H1 (cell line): ENCODE measurements around the gene SPOP. TPM values are rescaled to one million over a fixed set of nuclear protein-coding genes. Genes with fewer than 3 reads are reported as not detected.
A peak's percentile ranks its signal among the peaks of the same experiment; 100 is the strongest.

Source experiments
- ASH2L ChIP-seq: fragments of 200-600, 300-600 bp; sonication (generic); IDR thresholded peaks from one replicate; pipeline ENCODE4 v1.7.1; 2017; ENCODE audit warnings: low read length
- BCL11A ChIP-seq, 2 experiments: IDR thresholded peaks; one replicate each; pipeline ENCODE4 v1.6.1; 2011; ENCODE audit warnings: low read depth in 2 of 2, low read length in 2 of 2, mild to moderate bottlenecking in 2 of 2
- BRCA1 ChIP-seq: IDR thresholded peaks from 2 replicates; pipeline ENCODE4 v1.6.1; 2012; ENCODE audit warnings: low read depth, low read length, improper control_type of control experiment
- CEBPB ChIP-seq: IDR thresholded peaks from 2 replicates; pipeline ENCODE4 v1.6.1; 2012; ENCODE audit warnings: low read depth, low read length
- CHD2 ChIP-seq: IDR thresholded peaks from 2 replicates; pipeline ENCODE4 v1.6.1; 2012; ENCODE audit warnings: low read length, improper control_type of control experiment
- CREB1 ChIP-seq: IDR thresholded peaks from 2 replicates; pipeline ENCODE4 v1.6.1; 2012; ENCODE audit warnings: inconsistent platforms
- EGR1 ChIP-seq: IDR thresholded peaks from 2 replicates; pipeline ENCODE4 v1.6.1; 2011; ENCODE audit warnings: low read depth, low read length, borderline replicate concordance
- EP300 ChIP-seq, 2 experiments: IDR thresholded peaks; 1 replicate in 1 of 2; 2 replicates in 1 of 2; pipeline ENCODE4 v1.6.1; 2011 to 2012; ENCODE audit warnings: low read depth in 2 of 2, low read length in 2 of 2, mild to moderate bottlenecking in 2 of 2, borderline replicate concordance in 1 of 2, inconsistent platforms in 1 of 2, moderate library complexity in 1 of 2
- EZH2 ChIP-seq: fragments of 200-600 bp; sonication (generic); IDR thresholded peaks from 2 replicates; pipeline ENCODE4 v1.7.1; 2012; ENCODE audit warnings: low read depth, mild to moderate bottlenecking, moderate library complexity, low read length, inconsistent platforms; ENCODE audit not compliant: severe bottlenecking
- GABPA ChIP-seq: IDR thresholded peaks from 2 replicates; pipeline ENCODE4 v1.6.1; 2011; ENCODE audit warnings: mild to moderate bottlenecking, low read length, moderate library complexity, borderline replicate concordance; ENCODE audit not compliant: insufficient read depth
- HDAC2 ChIP-seq, 2 experiments: fragments of 300-600 bp in 1 of 2; sonication (generic) in 1 of 2; IDR thresholded peaks; 2 replicates each; pipeline ENCODE4 v1.6.1; 2011 to 2012; ENCODE audit warnings: low read depth in 2 of 2, low read length in 2 of 2, mild to moderate bottlenecking in 2 of 2, moderate library complexity in 2 of 2, borderline replicate concordance in 1 of 2, inconsistent platforms in 1 of 2
- HDAC6 ChIP-seq: IDR thresholded peaks from one replicate; pipeline ENCODE4 v1.7.1; 2012; ENCODE audit warnings: low read depth, mild to moderate bottlenecking, inconsistent platforms, low read length, moderate library complexity
- NANOG ChIP-seq: IDR thresholded peaks from 2 replicates; pipeline ENCODE4 v1.6.1; 2011; ENCODE audit warnings: low read length, low read depth, mild to moderate bottlenecking, inconsistent platforms; ENCODE audit not compliant: insufficient read depth, poor library complexity, severe bottlenecking
- PHF8 ChIP-seq: fragments of 200-600 bp; sonication (generic); conservative IDR thresholded peaks from 2 replicates; pipeline ENCODE4 v1.7.1; 2012; ENCODE audit warnings: low read depth, mild to moderate bottlenecking, inconsistent platforms, low read length, moderate library complexity
- POLR2A ChIP-seq, 2 experiments: IDR thresholded peaks; 1 replicate in 1 of 2; 2 replicates in 1 of 2; pipeline ENCODE4 v1.6.1; 2011; ENCODE audit warnings: low read depth in 2 of 2, low read length in 2 of 2, mild to moderate bottlenecking in 2 of 2; ENCODE audit errors: control extremely low read depth in 1 of 2
- POU5F1 ChIP-seq: IDR thresholded peaks from 2 replicates; pipeline ENCODE4 v1.6.1; 2011; ENCODE audit warnings: low read depth, mild to moderate bottlenecking, low read length, moderate library complexity
- RNF2 ChIP-seq: fragments of 200-900, 300-1000 bp; sonication (generic); IDR thresholded peaks from 2 replicates; pipeline ENCODE4 v1.7.1; 2016; ENCODE audit warnings: borderline replicate concordance, low read depth, mild to moderate bottlenecking, antibody characterized with exemption, low read length; ENCODE audit not compliant: poor library complexity, severe bottlenecking; ENCODE audit errors: missing control alignments
- SAP30 ChIP-seq: fragments of 300-600 bp; sonication (generic); IDR thresholded peaks from 2 replicates; pipeline ENCODE4 v1.7.1; 2012; ENCODE audit warnings: low read length, moderate library complexity, mild to moderate bottlenecking, inconsistent platforms; ENCODE audit not compliant: insufficient read depth, insufficient replicate concordance
- SIX5 ChIP-seq: IDR thresholded peaks from 2 replicates; pipeline ENCODE4 v1.6.1; 2011; ENCODE audit warnings: mild to moderate bottlenecking, low read depth, low read length
- SP1 ChIP-seq: IDR thresholded peaks from 2 replicates; pipeline ENCODE4 v1.6.1; 2011; ENCODE audit warnings: low read depth, low read length
- SP4 ChIP-seq: IDR thresholded peaks from 2 replicates; pipeline ENCODE4 v1.6.1; 2012; ENCODE audit warnings: low read length, inconsistent platforms
- TAF1 ChIP-seq: IDR thresholded peaks from 2 replicates; pipeline ENCODE4 v1.6.1; 2011; ENCODE audit warnings: mild to moderate bottlenecking, low read depth, low read length
- ZNF274 ChIP-seq: IDR thresholded peaks from 2 replicates; pipeline ENCODE4 v1.7.0; 2012; ENCODE audit warnings: low read length, borderline replicate concordance; ENCODE audit errors: extremely low read depth
- polyA plus RNA-seq, 7 experiments: library from polyadenylated mRNA; depleted of rRNA in 3 of 7; stranded (reverse) in 5 of 7; unstranded in 2 of 7; fragments of >200 nt in 5 of 7; fragments of 200-250 nt in 2 of 7; gene quantifications; 1 replicate in 5 of 7; 2 replicates in 1 of 7; 4 replicates in 1 of 7; pipeline versions ENCODE4 v1.2.1 to v1.2.3, GENCODE V29; 2011 to 2013; ENCODE audit warnings: missing spikeins in 2 of 7, mixed read lengths in 2 of 7
- total RNA-seq: library from RNA; stranded (reverse); fragmentation: NEBNext Ultra II Directional; extraction: Animal tissue kit (Norgen Biotek cat#: 25700); gene quantifications from 2 replicates; pipeline ENCODE4 v1.2.1, GENCODE V29; 2021
- TF ChIP-seq, protein P1 (sequence below): IDR thresholded peaks from 2 replicates; pipeline ENCODE4 v1.6.1; 2011; ENCODE audit warnings: low read length, improper control_type of control experiment

SPOP gene
- total and polyA plus RNA-seq, 2 of the 8 experiments (the other 6 are each of a cell fraction or from before 2014, with no cell fraction given) = 13.3 to 25.6 TPM

- TF ChIP-seq ZNF274 (no peak), PHF8 (peak; percentile 71), EGR1 (no peak), SAP30 (no peak), EZH2 (no peak), RNF2 (no peak), TAF1 (peak; percentile 55), POU5F1 (no peak), GABPA (no peak), BCL11A (IDR thresholded peaks at IDR 0.05; ENCODE audit: low read depth in 2 of 2, low read length in 2 of 2) (no peak), POLR2A (IDR thresholded peaks at IDR 0.05; ENCODE audit: control extremely low read depth in 1 of 2, low read depth in 2 of 2, low read length in 2 of 2) (peak; percentile 64 to 86), CEBPB (no peak), HDAC2 (IDR thresholded peaks at IDR 0.05; ENCODE audit: borderline replicate concordance in 1 of 2, low read depth in 2 of 2, low read length in 2 of 2) (no peak), SP4 (peak; percentile 56; the same call in 1 of the 2 replicates), HDAC6 (no peak), SIX5 (no peak), NANOG (no peak), CREB1 (no peak), BRCA1 (no peak), SP1 (no peak), CHD2 (no peak), ASH2L (peak; percentile 84), EP300 (IDR thresholded peaks at IDR 0.05; ENCODE audit: borderline replicate concordance in 1 of 2, low read depth in 2 of 2, low read length in 2 of 2) (no peak)
- TF ChIP-seq, protein P1, sequence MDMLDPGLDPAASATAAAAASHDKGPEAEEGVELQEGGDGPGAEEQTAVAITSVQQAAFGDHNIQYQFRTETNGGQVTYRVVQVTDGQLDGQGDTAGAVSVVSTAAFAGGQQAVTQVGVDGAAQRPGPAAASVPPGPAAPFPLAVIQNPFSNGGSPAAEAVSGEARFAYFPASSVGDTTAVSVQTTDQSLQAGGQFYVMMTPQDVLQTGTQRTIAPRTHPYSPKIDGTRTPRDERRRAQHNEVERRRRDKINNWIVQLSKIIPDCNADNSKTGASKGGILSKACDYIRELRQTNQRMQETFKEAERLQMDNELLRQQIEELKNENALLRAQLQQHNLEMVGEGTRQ = no peak
Measured at GRCh38 chr17:49677134-49677932, 564 bp downstream of the SPOP start (continued).
